NB4 (cell line): ENCODE measurements around the gene CERKL.

Source experiments
- DNase-seq: peaks from one replicate; pipeline ENCODE4 v3.0.0; 2010; ENCODE audit warnings: low read depth
- H3K4me3 ChIP-seq: one replicate; pipeline ENCODE4 v1.5.1; 2011; ENCODE audit warnings: mild to moderate bottlenecking, low read depth, low read length, moderate library complexity
- CTCF ChIP-seq: IDR thresholded peaks from one replicate; pipeline ENCODE4 v1.5.1; 2012; ENCODE audit warnings: low read depth, low read length
- MAX ChIP-seq: IDR thresholded peaks from 2 replicates; pipeline ENCODE4 v1.6.1; 2011; ENCODE audit warnings: low read depth, low read length
- MYC ChIP-seq: IDR thresholded peaks from 2 replicates; pipeline ENCODE4 v1.6.1; 2011; ENCODE audit warnings: low read depth, low read length
- POLR2A ChIP-seq: IDR thresholded peaks from 2 replicates; pipeline ENCODE4 v1.6.1; 2011; ENCODE audit warnings: mild to moderate bottlenecking; ENCODE audit not compliant: insufficient read length; ENCODE audit errors: extremely low read depth

The CERKL gene

GRCh38 chr2:181588546-181588945 lies 68.4 kb downstream of the CERKL start:
- TF ChIP-seq MYC (no peak), MAX (no peak), CTCF (no peak), POLR2A (no peak)
- no peak overlapping the region for H3K4me3 ChIP-seq
- DNase-seq = no peak

GRCh38 chr2:181586569-181587081 lies 70.3 kb downstream of the CERKL start:
- DNase-seq = no peak
- H3K4me3 ChIP-seq = no peak overlapping the region
- TF ChIP-seq CTCF (no peak), POLR2A (no peak), MAX (no peak), MYC (no peak)

GRCh38 chr2:181585732-181586131 lies 71.2 kb downstream of the CERKL start:
- DNase-seq = no peak
- no peak for TF ChIP-seq CTCF
- H3K4me3 ChIP-seq = no peak overlapping the region

GRCh38 chr2:181581534-181581933 lies 75.4 kb downstream of the CERKL start:
- no peak for DNase-seq
- H3K4me3 ChIP-seq = no peak overlapping the region
- TF ChIP-seq MAX (no peak), MYC (no peak), POLR2A (no peak), CTCF (peak; percentile 6)

- DNase-seq = no peak
- no peak overlapping the region for H3K4me3 ChIP-seq
- TF ChIP-seq POLR2A = no peak
Observed at GRCh38 chr2:181578829-181579228, 78.1 kb downstream of the CERKL start.

- TF ChIP-seq CTCF (no peak), POLR2A (no peak), MAX (no peak), MYC (no peak)
- no peak overlapping the region for H3K4me3 ChIP-seq
- DNase-seq = no peak
Observed at GRCh38 chr2:181576431-181576830, 80.5 kb downstream of the CERKL start.

GRCh38 chr2:181575650-181576025 lies 81.3 kb downstream of the CERKL start:
- TF ChIP-seq MYC (no peak), MAX (no peak), CTCF (no peak), POLR2A (no peak)
- no peak overlapping the region for H3K4me3 ChIP-seq
- peak; percentile 86 for DNase-seq
